Measurements from ENCODE around the gene OR4D1.

The OR4D1 gene

GRCh38 chr17:58195518-58196123 is 47.4 kb downstream of the OR4D1 start:
- no peak for DNase-seq

GRCh38 chr17:58196610-58197009 is 48.4 kb downstream of the OR4D1 start:
- no peak for DNase-seq

GRCh38 chr17:58200024-58200633 is 51.9 kb downstream of the OR4D1 start:
- no peak for DNase-seq

GRCh38 chr17:58202859-58203258 is 54.7 kb downstream of the OR4D1 start:
- no peak for DNase-seq

GRCh38 chr17:58204796-58205195 is 56.6 kb downstream of the OR4D1 start:
- no peak for DNase-seq

GRCh38 chr17:58205936-58206335 is 57.8 kb downstream of the OR4D1 start:
- DNase-seq: no peak

- DNase-seq: no peak
Observed at GRCh38 chr17:58207451-58207850, 59.3 kb downstream of the OR4D1 start.

GRCh38 chr17:58208344-58208743 is 60.2 kb downstream of the OR4D1 start:
- DNase-seq: no peak
